GM21576 (cell line): ENCODE measurements around the gene CPT1B.

Experiments
- ATAC-seq: cut with Tn5 transposase; IDR thresholded peaks from one replicate; pipeline ENCODE4 v1.9.1; 2021; ENCODE audit warnings: mild to moderate bottlenecking, moderate library complexity; ENCODE audit not compliant: unreplicated experiment

Gene CPT1B

DNA sequence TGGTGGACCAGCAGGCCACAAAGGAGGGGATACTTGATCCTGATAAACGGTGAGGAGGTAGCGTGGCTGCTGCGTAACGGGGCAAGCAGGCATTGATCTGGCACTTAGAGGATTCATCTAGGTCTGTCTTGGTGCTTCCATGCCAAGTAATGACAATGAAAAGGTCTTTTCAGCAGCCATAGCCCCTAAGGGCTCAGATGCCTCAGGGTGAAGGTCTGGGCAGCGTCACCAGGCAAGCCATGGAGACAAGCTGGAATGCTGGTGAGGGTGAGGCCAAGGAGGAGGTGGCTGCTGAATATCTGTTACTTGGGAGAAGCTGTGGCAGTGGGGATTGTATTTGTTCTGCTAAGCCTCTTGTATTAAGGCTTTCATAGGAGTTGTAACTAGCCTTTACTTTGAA, 9.2 kb upstream of the CPT1B start:
- no peak for ATAC-seq

DNA sequence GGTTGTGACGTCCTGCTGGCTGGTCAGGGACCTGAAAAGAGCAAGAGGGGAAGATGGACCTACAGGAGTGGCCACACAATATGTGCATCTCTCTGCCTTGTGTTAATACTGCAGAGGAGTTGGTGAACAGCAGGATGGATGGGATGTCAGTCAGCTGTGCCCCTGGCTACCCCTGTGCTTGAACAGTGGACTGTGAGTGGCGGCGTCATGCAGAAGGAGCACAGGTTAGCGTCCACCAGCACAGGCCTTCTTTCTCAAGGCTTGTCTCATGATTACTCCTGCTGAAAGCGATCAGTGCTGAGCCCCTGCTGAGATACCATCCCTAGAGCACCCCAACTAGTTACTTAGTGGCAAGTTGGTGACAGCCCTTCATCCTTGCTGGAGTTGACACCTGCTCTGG, 8.2 kb upstream of the CPT1B start:
- no peak for ATAC-seq

DNA sequence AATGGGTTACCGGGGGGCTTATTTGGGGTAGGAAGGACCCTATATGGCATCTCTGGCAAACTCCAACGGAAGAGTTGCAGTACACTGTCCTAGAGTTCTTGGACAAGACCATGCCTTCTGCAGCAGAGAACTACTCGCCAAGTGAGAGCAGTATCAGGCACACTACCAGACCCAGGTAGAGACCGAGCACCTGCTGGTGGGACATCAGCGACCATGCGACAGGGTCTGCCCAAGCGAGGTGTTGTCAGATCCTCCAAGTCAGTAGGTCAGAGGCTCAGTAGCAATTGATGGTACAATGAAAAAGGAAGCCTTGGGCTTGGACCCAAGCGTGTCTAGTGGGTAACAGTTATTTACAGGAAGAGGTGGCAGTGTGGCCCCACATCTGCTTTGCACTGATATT, 7.6 kb upstream of the CPT1B start:
- no peak for ATAC-seq

DNA sequence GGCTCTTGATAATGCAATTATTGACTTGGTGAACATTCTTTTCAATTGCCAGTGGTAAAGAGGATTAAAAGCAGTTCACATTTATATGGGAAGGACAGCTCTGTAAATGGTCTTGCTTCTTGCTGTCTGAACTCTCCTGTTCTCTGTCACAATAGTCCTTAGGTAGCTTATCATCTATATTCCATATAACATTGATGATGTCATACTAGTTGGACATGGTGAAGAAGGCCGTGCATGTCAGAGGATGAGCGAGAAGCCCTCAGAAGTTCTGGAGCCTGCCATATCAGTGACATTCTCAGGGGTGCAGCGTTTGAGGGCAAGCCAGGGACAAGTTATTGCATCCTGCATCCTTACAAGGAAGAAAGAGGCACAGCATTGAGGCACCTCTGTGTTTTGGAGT, 7.0 kb upstream of the CPT1B start:
- no peak for ATAC-seq

DNA sequence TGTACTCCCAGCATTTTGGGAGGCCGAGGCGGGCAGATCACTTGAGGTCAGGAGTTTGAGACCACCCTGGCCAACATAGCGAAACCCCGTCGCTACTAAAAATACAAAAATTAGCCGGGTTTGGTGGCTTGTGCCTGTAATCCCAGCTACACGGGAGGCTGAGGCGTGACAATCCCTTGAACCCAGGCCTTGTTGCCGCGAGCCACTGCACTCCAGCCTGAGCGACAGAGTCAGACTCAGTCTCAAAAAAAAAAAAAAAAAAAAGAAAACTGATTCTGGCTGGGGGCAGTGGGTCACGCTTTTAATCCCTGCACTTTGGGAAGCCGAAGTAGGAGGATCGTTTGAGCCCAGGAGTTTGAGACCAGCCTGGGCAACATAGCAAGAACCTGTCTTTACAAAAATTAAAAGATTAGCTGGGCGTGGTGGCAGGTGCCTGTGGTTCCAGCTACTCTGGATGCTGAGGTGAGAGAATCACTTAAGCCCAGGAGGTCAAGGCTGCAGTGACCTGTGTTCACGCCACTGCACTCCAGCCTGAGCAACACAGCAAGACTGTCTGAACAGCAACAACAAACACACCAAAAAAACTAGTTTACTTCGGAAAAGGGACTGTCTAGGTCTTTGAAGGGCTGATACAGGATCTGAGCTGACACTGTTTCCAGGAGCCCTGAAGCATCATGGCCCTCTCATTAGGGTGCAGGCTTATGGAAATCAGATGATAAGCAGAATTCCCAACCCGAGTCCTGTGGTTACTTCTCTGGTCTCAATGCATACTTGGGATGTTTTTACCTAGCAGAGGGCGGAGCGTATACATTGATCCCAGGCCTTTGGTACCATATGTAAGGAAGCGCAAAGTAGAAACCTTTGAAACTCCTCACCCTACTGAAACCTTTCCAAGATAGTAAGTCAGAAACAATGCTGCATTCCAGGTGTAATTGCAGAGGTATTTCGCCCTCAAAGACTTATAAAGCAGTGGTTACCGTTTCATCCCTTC, 6.2 kb upstream of the CPT1B start:
- no peak for ATAC-seq

DNA sequence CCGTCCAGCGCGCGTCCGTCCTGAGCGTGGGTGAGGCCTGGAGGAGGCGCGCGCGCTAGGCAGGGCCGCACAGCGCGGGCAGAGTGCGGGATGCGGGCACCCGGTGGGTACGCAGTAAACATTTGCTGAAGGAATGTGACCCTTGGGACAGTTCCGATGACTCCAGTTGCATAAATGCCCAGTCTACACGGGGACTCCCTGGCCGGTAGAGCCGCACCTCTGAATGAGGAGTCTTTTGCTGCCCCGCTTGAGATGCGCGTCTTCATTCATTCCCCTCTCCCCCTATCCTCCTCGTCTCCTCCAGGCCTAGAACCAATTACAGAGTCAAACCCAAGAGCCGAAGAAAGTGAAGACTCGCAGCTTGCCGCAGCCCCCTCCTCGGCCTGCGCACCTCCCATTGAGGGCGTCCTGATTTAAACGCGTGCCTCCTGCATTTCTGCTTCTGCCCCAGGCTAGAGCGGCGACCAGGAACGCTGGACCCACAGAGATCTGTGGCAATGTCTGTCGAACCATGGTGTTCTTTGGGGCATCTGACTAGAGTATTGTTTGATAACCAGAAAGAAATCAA, 5.2 kb upstream of the CPT1B start:
- peak; percentile 23 for ATAC-seq

DNA sequence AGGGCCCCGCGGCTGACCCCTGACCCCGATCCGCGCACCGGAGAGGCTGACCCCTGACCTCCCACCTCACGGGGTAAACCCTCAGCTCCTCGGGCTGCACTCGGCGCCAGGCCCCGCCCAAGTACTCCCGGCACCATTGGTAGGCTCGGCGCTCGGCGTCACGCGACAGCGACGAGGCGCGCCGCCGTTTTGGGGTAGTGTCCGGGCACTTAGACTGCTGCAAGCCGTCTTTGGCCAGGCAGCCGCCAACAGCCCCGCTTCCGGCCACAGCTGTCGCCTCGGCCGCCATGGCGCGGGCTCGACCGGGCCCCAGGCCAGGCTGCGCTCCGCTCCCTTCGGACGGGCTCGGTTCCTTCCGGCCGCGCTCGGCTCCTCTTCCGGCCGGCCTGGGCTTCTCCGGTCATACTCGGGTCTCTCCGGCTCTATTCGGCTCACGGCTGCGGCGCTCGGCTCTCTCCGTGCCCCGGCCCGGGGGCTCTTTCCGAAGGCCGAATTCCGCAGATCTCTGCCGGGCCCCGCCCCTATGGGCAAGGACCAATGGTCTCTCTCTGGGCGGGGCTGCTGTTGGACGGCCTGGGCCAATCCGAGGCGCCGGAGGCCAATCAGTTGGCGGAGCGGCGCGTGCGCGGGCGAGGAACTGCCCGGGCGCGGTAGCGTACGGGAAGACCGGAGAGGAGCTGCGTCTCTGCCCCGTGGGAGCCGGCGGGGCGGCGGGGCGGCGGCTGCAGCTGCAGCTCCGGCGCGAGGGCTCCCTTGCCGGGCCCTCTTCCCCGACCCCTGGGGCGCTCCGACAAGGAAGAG, 4.5 kb upstream of the CPT1B start, which contains the start of gene CHKB:
Gene CHKB, minus strand, starts transcription at position 357 of the 801 bp plus-strand sequence. Its CDS starts 68 bp downstream, at position 289.
- ATAC-seq = peak; percentile 85

DNA sequence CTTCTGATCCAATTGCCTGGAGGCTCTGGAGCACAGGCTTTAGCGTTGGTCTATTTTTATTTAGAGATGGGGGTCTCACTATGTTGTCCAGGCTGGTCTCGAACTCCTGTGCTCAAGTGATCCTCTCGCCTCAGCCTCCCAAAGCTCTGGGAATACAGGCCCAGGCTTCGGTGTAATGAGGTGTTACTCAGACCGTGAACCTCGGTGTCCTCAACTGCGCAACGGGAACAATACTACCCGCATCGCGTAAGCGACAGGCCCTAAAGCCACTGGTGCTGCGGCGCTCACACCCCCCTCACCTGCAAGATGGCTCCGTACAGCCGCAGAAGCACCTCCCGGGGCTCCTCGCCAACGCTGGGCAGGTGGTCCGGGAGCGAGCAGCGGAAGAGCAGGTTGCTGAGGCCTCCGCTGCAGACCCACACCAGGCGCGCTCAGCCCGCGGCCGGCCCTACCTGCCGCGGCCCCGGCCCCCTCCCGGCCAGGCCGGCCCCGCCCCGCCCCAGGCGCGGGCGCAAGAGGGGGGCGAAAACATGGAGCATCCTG, 3.8 kb upstream of the CPT1B start:
- ATAC-seq = peak; percentile 25

DNA sequence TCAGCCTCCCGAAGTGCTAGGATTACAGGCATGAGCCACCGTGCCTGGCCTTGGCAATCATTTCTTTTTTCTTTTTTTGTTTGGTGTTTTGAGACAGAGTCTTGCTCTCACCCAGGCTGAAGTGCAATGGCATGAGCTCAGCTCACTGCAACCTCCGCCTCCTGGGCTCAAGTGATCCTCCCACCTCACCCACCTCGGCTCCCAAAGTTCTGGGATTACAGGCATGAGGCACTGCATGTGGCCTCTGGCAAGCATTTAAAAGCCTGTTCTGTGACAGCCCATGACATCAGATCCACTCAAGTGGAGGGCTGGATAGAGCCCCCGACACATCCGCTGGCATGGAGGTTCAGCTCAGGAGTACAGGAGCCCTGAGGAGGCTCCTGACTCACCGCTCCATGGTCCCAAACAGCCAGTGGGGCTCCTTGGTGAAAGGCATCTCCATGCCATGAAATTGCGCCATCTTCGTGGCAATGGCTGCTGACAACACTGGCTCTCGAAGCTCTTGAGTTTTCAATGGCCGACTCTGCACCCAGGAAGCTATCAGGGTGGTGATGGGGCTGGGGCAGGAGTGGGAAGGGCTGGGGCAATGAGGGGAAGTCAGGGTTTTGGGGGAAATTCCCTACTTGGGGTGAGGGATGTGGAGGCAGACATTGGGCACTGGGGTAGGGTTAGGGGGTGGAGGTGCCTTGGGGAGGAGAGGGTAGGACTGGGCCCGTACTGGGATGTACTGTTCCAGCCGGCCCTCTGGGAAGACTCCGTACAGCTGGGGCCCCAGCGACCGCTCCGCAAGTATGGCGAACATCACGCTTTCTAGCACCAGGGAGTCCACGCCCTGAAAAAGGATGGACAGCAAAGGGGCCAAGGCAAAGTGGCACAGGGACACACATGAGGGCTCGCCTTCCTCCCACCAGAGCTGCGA, 3.1 kb upstream of the CPT1B start:
- no peak for ATAC-seq

DNA sequence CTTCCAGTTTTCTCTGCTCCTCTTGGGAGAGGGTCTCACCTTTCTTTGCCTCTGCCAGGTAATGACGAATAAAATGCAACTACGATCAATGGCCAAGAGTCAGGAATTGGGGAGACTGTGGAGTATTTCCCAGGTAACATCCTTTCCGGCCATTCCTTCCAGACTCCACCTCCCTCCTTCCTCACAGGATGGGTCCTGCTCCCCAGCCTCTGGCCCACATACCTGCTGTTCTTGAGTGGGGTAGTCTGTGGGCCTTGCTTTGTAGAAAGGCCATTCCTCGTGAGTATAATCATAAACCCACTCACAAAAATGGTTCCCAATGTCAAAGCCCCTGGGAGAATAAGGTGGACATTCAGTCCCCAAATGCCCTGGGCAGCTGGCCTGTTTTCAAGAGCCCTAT, 1.5 kb upstream of the CPT1B start:
- no peak for ATAC-seq

DNA sequence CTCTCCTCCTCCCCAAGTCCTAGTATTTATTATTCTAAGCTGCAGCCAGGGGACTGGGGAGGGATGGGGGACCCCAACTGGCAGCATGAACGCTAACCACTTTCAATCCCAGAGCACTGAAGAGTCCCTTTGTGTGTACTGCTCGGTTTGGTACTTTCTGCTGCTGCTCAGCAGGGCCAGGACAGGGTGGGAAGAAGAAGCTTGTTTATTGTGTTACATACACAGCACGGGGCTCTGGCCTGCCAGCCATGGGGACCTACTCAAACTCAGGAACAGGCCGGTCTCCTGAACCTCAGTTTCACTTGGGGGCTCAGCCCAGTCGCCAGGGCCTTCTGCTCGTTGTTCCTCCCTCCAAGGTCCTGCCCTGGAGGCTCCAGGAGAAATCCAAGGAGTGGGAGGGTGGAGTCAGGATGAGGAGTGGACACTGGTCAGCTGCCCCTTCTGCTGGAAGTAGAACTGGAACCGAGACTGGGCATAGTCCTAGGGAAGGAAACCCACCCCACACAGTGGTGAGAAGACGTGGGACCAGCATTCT, 616 bp upstream of the CPT1B start:
- ATAC-seq = no peak

DNA sequence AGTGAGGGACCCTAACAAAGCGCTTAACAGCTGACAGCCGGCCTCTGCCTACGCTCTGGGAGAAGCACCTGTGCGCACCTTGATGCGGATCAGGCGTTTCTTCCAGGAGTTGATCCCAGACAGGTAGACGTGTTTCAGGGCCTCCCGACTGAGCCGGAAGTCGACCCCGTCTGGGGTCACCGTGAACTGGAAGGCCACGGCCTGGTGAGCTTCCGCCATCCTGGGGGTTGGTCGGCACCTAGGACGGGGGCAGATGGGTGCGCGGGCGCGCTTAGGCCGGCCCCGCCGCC, 585 bp downstream of the CPT1B start:
- ATAC-seq = no peak

DNA sequence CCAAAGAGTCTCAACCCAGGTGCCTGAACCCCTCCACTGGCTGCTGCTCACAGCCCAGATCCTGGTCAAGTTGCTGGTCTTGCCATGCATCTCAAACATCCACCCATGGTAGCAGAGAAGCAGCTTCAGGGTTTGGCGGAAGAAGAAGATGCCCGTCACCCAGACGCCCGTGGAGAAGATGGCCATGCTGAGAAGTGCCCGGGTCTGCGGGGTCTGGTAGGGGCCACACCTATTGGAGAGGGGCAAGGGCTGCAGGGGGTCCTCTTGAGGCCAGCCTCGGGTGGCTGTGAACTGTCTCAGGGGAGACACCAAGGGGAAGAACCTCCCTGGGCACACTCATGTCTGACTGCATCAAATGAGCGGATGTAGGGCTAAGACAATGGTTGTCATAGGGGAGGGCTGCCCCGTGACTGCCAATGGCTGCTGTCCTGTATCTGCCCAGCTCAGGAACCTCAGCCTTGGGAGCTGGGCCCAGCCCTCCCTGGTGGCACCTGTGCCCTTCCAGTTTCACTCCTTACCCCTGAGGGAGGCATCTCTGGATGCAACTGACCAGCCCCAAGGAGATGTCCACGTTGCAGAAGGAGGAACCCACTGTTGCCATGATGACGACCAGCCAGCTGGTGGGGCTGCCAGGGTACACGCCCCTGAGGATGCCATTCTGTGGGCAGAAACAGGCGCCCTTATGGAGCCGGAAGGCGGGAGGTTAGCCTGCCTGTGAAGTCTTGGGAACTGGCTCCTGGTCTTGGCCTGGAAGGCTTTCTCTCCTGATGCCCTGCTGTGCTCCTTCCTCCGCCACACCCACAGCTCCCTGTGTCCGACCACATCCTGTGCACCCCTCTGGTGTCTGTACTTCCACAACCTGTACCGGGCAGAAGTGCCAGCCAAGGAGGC, 1.2 kb downstream of the CPT1B start:
- no peak for ATAC-seq

DNA sequence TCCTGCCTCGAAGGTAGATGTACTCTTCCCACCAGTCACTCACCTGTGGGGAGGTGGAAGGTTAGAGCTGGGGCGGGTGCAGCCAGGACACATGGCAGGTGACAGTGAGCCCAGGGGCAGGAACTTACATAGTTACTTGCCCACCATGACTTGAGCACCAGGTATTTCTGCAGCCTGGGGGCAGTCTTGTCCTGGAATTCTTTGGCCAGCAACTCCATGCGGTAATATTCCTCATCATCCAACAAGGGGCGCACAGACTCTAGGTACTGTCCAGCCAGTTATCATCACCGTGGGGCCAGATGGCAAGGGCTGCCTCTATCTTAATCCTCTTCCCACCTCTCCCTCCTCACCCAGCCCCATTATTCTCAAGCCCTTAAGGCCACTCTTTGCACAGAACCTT, 2.2 kb downstream of the CPT1B start:
- no peak for ATAC-seq

DNA sequence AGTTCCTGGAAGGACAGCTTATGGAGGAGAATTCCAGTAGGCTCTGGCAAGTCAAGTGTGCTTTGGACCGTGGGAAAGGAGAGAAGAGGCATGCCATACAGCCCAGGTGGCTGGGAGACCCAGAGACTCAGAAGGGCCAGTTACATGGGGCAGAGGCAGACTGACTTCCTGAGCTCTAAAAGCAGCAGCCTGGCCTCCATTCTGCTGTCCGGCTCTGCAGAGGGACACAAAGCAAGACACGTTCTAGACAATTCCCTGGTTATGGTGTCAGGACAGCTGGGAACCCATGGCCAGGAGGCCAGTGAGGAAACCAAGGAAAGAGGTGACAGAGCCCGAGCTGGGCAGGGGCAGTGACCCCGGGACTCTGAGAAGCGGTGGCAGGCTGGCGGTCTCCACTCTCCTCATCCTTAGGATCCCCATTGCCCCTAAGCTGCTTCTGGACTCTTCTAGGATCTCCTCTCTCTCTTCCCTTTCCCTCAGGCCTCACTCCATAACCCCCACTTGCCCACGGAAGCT, 2.7 kb downstream of the CPT1B start:
- ATAC-seq = no peak

DNA sequence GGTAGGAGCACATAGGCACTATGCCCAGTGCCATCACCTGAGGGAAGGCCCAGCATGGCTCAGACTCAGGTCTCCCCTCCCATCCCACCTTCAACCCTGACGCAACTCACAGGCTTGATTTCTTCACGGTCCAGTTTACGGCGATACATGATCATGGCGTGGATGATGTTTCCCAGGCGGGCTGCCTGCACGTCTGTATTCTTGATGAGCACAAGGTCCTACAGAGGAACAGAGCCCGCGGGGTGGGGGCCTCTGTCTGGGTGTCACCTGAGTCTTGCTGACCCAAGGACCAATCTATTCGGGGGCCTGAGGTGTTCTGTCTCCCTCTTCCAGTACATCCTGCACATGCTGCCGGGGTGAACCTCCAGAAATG, 3.9 kb downstream of the CPT1B start:
- no peak for ATAC-seq

DNA sequence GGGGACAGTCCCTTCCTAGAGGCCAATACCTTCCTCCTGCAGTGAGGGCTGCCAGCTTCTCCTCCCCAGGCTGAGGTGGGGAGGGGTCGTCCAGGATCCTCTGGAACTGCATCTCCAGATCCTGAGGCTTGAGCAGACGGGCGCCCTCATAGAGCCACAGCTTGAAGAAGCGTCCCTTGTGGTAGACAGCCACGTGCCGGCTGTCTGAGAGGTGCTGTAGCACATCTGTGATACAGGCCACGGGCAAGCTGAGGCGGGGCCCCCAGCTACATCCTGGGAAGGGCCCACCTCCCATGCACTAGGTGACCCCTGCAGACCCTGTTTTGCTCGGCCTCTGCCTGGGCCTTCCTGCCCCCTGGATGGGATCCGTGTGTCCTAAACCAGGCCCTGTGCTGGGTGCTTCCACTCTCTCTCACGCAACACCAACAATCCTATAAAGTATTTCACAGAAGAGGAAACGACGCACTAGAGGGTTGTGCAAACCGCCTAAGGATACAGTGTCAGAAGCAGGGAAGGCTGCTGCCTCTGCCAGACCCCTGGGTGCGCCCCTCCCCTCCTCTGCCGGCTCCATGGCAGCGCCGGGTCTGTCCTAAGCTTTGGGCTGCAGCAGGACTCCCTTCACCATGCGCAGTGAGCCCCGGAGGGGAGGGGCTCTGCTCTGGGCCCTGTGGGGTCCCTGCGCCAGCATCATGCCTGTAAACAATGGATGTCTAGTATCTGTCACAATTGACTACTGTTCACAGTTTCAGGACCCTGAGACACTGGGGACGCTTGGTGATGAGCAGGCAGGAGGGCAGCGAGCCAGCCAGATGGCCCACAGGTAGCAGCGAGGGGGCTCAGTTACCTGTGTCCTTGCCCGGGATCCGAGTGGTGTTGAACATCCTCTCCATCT, 4.5 kb downstream of the CPT1B start:
- ATAC-seq = no peak

DNA sequence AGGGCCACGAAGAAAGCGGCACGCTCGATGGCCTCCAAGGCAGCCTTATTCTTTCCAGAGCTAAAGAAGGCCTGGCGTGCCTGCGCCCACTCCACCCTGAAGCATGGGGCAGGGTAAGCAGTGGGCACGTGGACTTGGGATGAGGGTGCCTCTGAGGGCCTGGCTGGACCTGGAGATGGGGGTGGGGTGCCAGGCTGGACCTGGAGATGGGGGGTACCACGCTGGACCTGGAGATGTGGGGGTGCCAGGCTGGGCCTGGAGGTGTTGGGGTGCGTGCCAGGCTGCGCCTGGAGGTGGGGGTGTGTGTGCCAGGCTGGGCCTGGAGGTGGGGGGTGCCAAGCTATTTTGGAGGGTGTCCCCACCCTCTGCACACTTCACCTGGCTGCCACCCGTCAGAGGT, 5.3 kb downstream of the CPT1B start:
- no peak for ATAC-seq
